Activated CD8-positive, alpha-beta memory T cell treated with anti-CD3 and anti-CD28 coated beads, Interleukin-2, amount 50 U/mL, for 1 hour (primary cell): Measurements from ENCODE around the gene COMMD1.
"Not testable (repeated sequence)": the region's sequence is repeated elsewhere in the genome, so short reads cannot be mapped to it uniquely, and the experiment has no call there.

ENCODE experiments used
- DNase-seq: peaks from one replicate; pipeline ENCODE4 v3.0.0-alpha.2; 2020; ENCODE audit errors: extremely low read depth

COMMD1 gene

DNA sequence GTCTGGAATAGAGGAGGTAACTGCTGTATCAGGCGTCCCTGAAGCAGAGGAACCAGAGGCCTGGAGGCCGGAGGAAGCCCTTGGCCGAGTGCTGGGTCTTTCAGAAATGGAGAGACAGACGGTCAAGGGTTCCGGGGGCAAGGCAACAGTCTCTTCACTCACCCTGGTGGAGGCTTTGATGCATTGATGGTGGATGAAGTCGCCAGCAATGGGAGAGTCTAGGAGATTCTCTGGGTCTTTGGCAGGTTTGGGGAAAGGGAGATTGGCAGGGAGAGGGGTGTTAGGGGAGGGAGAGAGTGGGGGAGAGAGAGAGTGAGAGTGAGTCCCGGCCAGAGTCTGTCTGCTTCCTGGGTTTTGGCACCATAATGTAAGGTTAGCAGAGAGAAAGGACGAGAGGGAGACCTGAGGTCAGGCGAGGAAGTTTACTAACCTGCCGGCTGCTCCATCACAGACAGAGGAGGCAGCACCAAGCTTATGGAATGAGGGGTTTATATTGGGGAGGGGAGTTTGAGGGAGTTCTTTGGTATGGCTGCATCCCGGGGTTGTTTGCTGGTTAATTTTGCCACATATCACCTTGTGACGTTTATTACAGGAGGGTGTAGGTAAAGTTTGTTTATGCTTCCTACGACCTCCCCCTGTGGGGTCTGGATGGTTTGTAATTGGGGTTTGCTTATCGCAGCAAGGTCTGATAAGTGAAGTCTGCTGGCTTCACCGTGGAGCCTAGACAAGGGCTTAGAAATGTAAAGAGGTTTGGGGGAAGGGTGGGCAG is 19.6 kb downstream of the COMMD1 start:
- no peak for DNase-seq

DNA sequence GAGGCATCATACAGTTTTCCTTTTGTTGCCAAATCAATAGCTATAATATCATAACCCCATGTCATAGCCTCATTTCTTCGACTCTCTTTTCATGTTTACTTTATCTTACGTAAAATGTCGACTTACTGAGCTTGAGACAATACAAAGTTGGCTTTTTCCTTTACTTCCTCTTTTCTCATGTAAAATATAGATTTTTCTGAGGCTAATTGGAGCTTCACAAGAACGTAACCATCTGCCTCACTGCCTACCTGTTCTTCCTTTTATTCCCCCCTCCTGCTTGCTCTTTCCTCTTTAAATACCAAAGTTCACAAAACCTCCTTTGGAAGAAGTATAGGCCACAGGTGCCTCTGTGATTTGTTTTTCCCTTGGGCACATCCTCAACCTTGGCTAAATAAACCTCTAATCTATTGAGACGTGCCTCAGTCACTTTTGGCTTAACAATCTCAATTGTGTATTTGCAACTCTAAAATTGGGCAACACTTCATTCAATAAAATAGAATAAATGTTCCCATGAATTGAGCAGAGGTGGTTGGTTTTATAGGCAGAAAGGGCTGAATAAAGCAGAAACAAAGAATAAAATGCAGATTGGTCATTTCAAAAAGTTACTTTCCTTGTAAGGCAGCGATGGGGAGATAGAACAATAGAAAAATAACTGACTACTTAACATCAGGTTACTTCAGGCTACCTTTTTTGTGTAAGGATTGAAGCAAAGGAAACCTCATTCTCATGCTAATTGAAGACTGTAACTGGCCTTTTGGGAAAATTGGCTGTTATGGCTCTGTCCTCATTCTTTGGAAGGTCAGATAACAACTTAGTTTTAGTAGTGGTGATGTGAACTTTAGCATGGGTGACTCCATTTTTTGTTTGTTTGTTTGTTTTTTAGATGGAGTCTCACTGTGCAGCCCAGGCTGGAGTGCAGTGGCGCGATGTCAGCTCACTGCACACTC is 21.3 kb downstream of the COMMD1 start:
- DNase-seq = no peak

DNA sequence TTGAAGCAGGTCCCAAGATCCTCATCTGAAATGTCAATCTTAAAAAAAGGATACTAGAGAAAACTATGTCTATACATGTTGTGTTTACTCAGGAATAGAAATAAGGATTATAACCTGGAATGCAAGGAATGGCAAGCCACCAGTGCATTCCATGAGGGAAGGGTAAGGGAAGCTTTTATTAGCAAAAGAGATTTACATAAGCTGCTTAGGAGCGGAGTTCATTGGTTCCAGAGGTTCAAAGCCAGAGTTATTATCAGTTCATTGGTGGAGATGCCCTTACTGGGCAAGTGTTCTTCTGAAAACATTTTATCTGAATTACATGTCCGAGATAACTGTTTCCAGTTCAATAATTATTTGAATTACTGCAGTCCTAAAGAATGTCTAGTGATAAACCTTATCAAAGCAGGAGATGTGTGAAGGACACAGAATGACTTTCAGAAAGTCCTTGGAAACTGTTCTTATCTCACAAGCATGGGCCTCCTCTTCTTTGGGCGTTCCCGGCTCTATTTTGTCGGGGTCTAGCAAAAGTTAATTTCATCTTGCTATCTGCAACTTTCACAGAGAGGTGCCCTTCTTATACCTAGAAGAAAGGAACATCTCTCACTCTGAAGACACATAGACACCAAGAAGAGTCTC is 23.5 kb downstream of the COMMD1 start:
- DNase-seq = no peak

DNA sequence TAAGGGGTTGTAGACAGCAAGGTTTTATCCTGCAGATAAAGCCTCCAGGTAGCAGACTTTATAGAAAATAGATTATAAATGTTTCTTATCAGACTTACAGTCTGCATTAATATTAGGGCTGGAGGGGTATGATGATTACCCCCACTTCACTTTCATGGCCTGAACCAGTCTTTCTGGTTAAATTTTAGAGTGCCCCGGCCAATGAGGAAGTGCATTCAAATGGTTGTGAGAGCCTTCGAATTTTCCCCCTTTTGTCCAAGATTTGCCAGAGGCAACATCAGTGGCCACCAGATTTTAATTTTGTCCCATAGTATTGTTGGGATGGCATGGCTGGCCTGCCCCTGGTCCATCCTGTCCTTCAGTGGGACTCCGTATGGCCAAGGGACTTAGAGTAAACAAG is 31.6 kb downstream of the COMMD1 start:
- DNase-seq = no peak

DNA sequence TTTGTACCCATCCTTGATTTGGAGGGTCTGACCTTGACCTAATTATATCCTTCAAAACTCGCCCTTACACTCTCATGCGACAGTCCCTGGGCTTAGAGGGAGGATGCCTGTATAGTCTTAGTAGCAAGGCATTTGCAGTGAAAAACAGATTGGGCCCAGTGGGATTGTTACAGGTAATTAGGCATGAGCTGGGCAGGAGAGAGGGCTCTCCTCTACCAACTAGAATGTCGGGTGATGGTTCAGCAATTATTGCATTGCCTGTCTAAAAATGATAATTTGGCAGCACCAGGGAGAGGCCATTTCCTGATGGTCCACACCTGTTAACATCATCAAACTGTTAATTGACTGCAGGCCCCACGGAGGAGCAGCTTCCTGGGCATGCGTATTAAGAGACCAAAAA is 32.4 kb downstream of the COMMD1 start:
- no peak for DNase-seq

DNA sequence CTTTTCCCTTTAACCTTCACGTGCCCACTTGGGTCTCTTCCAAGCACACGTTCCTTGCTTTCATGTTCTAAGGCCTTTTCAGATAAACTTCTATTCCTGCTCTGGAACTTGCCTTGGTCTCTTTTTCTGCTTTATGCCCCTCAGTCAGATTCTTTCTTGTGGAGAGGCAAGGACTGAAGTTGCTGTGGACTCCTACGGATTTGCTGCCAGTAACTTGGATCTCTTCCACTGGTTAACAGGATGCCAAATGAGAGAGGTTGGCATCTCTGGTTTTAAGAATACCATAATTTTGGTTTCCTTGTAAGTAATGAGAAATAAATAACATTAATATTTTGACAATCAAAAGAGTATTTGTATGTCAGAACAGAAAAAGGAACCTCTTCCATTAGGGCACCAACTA is 33.0 kb downstream of the COMMD1 start:
- DNase-seq = no peak

DNA sequence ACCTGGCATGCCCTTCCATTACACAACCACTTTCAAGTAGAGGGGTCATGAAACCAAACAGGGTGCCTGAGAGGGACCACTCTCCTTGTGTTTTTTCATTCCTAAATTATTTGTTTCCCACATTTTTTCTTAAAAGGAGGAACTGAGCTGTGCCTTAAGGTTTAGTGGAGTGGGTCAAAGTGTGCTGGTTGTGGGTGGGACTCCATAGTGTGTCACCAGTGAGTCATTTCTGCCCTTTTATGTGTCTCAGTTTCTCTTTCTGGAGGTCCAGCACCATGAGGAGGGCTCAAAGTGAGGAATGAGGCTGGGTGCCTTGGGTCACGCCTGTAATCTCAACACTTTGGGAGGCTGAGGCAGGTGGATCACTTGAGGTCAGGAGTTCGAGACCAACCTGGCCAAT is 37.8 kb downstream of the COMMD1 start:
- no peak for DNase-seq

DNA sequence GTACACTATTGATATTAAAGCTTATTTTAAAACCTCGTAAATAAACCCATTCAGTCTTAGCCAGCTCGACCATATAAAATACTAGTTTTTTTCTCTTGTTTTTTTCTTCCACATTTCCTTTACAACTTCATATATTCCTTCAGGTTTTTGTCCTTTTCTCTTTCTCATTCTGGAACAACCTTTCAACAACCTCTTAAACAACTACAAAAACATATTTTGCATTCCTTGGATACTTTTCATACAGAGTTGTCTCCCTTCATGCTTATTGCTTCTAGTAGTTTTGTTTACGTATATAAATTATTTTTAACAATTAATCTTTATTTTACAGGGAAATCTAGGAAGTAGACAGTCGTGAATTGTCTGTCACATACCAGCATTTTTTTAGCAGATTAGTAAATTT is 41.2 kb downstream of the COMMD1 start:
- DNase-seq = no peak

DNA sequence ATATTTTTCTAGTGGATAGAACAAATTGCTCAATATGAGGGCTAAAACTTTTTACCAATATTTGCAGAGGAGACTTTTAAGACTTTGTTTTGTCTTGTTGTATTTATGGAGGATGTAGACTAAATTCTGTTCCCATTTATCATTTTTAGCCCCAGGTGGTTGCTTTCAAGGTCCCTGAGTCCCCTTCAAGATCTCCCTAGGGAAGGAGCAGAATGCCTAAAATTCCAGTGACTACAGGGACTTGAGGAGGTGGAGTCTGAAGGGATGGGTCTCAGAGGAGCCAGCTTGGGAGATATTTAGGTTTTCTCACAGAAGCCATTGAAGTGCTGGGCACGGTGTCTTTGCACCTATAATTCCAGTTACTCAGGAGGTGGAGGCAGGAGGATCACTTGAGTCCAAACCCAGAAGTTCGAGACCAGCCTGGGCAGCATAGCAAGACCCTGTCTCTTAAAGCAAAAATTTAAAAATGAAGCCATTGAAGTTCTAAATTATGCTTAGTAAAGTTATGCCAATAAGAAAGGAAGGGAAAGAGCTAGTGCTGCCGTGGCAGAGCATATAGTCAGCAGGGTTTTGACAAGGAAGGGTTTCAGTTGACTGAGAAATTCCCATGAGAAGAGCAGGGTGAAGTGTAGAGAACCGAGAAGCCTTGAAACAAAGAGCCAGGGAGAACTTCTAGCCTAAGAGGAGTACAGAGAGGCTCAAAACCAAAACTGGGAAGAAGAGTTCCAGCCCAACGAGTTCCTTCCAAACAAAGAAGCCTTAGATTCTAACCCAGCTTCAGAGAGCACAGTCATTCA is 43.4 kb downstream of the COMMD1 start:
- no peak for DNase-seq

DNA sequence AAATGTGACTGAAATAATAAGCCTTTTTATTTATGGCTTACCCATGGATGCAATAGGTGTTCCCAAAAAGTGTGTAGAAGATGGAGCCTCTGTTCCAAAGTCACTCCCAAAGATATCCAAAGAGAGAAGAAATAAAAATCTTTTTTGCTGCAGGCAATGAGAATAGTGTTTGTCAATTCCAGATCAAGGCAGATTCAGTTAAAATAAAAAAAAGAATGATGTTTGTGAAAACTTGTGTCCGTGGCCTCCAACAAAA is 43.9 kb downstream of the COMMD1 start:
- DNase-seq = no peak

DNA sequence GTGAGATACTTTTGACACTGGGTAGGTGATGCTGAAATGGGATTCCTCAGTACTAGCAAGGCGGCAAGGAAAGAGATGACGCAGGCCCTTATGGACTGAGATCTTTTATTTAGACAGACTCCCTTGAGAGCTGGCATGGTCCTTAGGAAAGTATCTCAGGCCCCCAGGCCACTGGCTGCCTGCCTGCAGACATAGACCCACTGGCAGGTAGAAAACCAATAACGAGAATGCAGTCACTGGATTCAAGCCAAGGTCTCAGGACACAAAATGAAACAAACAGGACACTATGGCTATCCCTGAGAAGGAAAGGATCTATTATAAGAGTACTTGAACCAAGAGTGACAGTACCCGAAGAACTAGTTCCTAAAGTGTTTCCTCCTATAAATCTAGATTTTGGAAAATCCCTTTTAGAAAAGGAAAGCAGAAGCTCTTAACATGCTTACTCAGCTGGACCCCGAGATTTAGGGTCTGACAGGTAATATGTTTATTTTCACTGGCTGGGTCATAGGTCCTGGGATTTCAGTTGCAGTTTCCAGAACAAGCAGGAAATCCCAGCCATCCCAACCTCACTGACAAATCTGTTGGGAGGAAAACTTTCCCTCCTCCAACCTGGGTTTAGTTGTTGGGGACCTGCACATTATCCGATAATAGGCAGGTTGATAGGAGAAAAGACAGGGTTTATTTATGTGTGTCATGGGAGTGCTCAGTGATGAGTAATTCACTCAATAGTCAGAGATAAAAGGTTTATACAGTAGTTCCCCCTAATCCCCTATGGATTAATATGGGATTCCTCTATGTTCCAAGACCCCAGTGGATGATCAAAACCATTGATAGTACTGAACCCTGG is 44.5 kb downstream of the COMMD1 start:
- DNase-seq = no peak

DNA sequence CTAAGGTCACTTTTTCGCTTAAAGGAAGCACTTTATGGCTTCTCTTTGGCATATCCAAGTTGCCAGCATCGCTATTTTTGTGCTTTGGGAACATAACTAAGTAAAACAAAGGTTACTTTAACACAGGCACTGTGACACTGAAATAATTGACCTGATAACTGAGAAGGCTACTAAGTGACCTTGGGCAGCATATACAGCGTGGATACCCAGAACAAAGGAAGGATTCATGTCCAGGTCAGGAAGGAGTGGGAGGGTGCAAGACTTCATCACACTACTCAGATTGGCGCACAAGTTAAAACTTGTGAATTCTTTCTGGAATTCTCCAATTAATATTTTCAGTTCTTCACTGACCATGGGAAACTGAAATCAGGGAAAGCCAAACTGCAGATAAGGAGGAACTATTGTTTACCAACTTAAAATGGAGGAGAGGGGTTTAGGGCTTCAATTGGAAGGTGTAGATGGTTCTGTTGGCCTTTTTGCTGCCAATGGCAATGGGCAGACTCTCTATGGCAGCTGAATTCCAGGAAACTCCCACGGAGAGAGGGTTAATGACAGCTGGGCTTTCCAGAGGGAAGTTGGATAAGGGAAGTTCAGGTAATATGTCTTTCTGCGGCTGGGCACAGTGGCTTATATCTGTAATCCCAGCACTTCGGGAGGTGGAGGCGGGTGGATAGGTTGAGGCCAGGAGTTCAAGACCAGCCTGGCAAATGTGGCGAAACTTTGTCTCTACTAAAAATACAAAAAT is 45.3 kb downstream of the COMMD1 start:
- no peak for DNase-seq

DNA sequence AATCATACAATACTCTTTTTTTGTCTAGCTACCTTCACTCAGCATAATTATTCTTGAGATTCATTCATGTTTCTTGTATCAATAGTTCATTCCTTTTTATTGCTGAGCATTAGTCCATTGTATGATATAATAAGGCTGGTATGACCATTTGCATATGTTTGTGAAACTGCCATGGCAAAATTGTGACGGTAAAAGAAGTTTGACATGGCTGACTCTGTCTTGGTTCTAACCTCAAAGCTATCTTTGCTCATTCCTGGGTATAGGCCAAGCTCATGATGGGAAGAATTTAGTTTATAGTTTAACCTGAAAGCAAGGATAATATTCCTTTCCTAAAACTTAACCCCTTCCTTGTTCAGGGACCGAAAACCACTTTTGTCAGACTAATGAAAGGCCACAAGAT is 46.4 kb downstream of the COMMD1 start:
- no peak for DNase-seq

DNA sequence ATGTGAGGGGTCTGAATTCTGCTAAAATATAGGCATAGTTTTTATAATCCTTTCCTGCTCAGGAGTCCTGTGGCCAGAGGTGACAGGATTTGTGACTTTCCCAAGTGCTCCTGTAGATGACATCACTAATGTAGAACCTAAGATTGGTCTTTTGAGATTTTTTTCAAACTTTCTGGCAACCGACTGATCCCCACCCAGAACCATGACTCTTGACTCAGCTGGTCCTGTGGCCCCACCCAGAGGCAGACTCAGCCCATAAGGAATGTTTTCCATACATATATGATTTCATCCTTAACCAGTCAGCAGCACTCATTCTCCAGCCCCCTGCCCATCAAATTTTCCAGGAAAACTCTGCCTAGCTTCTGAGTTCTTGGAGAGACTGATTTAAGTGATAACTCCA is 46.8 kb downstream of the COMMD1 start:
- no peak for DNase-seq

DNA sequence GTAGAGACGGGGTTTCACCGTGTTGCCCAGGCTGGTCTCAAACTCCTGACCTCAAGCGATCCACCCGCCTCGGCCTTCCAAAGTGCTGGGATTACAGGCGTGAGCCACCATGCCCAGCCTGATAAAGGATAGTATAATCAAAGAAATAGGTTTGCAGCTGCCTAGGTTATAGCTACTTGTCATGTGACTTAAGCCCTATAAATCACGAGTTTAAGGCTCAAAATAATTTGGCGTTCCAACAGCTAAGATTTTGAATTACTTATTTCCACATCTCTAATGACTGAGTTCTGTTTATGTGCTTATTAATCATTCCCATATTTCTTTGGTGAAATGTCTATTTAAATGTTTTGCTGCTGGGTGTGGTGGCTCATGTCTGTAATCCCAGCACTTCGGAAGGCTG is 49.4 kb downstream of the COMMD1 start:
- not testable (repeated sequence) for DNase-seq

DNA sequence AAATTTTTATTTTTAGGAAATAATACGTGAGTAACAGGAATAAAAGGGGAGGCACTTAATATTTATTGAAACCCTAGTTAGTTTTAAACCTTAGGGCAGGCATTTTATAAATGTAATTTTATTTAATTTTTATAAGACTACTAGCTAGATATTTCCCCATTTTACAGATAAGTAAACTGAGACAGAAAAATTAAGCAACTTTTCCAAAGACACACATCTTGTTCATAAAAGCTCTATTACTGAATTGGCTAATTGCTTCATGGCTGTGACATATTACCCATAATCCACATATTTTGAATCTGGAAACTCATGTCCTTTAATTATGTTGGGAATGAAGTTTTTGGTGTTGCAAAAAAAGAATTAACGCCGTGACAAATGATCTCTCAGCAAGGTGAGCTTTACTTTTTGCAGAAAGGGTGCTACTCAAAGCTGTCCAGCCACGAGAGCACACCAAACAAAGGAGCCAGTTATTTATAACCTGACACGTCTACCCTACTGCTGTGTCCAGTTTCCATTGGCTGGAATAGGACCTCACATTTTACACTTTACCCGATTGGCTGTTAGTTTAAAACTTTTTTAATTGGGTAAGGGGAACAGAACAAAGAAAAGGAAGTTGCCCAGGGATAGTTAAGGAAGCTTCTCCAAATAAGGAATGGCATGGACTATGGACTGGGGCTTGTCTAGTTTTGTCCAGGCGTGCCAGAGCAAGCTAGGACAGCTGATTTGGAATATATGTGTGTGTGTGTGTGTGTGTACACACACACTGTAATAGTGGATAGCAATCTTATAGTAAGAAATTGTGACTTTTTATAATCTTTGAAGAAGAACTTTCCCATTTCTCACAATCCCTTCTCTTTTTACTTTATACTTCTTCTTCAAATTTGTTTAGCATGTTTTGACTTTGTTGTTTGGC is 54.2 kb downstream of the COMMD1 start:
- DNase-seq = no peak

DNA sequence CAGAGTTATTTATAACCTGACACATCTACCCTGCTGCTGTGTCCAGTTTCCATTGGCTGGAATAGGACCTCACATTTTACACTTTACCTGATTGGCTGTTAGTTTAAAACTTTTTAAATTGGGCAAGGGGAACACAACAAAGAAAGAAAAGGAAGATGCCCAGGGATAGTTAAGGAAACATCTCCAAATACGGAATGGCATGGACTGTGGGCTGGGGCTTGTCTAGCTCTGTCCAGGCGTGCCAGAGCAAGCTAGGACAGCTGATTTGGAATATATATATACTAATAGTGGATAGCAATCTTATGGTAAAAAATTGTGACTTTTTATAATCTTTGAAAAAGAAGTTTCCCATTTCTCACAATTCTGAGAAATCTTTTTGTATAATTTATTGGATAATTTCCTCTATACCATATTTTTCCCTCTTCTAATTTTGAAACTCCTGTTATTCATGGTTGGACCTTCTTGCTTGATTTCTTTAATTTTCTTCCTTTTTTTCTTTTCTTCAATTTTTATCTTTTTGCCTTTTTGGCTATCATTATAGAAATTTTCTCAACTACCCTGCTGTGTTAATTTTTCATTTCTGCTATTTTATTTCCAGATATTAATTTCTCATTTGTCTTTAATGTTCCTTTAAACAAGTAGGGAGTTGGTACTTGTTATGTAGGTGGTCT is 55.9 kb downstream of the COMMD1 start:
- no peak for DNase-seq

DNA sequence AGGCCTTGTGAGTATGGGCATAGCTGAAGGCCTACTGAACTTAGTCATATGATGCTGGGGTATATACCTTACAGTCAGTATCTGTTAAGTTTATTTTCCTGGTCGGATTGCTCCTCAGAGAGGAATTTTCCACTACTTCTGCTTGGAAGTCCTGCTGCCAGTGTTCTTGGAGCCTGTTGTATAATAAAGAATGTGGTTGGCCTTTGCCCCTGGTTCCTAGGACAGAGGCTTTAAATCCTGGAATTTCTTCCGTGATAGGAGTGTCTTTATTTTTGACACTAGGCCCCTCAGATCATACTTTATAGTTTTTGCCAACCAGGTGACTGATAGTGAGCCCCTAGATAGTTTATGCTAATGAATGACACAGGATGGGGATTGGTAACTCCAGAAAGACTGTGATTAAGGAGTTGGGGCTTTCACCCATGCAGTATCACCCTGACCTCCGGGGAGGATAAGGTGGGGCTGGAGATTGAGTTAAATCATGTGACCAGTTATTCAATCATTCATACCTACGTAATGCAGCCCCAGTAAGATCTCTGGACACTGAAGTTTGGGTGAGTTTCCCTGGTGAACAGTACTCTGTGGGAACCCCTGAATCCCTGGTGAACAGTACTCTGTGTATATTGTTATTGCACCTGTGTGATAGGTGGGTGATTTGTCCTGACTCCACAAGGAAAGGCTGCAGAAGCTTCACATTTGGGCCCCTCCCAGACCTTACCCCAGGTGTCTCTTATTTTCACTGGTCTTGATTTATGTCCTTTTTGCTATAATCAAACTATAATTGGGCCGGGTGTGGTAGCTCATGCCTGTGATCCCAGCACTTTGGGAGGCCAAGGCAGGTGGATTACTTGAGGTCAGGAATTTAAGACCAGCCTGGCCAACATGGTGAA is 56.9 kb downstream of the COMMD1 start:
- no peak for DNase-seq
